GM18526 (cell line): ENCODE results near the gene RTN4.

Source experiments
- POLR2A ChIP-seq: IDR thresholded peaks from 3 replicates; pipeline ENCODE4 v1.6.1; 2011; ENCODE audit not compliant: insufficient read length; ENCODE audit errors: extremely low read depth

Gene RTN4

DNA sequence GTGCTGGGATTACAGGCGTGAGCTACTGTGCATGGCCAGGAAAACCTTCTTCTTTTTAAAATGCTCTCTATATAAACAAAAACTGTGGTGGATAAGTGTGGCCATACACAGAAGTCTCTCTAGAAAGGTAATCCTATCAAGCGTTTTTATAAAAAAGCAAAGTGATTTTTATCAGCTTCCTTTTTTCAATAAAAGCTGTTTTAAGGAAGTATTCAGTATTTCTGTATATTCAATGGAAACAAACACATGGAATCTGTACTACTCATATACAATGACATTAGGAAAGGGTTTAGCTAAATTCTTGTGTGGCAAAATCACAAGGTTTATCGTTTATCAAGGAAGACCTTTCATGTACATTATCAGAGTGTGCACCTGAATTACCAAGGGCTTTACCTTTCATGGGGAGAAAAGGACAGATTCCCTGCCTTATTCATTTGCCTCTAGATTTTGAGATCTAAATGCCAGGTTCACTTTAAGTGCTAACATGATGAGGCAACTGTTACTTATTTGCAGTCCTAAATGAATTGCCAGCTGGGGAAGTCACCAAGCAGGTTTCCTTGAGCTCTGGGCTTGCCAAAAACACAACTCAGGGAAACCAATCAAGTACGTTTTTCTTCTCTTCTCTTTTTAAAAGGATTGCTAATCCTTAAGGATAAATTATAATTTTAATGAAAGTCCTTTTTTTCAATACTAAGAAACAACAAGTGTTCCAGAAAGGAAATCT lies 70.8 kb downstream of the RTN4 start:
- TF ChIP-seq POLR2A, result no peak

DNA sequence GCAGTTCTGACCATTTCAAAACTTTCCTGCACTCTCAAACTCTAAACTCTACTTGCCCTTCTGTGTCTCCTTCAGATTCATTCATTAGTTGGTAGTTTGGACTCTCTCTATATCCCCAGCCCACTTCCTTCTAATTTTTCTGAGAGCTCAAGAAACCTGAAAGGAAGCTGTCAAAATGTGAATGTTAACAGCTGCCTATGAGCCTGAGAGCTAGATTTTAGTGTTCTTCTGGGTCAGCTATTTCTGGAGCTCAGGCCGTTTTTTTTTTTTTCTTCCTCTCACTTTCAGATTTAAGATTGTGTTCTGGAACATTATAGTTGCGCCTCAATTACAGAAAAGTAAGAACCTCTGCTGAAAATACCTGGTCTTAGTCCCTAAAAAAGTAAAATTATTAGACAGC lies 73.1 kb downstream of the RTN4 start:
- TF ChIP-seq POLR2A, result no peak

DNA sequence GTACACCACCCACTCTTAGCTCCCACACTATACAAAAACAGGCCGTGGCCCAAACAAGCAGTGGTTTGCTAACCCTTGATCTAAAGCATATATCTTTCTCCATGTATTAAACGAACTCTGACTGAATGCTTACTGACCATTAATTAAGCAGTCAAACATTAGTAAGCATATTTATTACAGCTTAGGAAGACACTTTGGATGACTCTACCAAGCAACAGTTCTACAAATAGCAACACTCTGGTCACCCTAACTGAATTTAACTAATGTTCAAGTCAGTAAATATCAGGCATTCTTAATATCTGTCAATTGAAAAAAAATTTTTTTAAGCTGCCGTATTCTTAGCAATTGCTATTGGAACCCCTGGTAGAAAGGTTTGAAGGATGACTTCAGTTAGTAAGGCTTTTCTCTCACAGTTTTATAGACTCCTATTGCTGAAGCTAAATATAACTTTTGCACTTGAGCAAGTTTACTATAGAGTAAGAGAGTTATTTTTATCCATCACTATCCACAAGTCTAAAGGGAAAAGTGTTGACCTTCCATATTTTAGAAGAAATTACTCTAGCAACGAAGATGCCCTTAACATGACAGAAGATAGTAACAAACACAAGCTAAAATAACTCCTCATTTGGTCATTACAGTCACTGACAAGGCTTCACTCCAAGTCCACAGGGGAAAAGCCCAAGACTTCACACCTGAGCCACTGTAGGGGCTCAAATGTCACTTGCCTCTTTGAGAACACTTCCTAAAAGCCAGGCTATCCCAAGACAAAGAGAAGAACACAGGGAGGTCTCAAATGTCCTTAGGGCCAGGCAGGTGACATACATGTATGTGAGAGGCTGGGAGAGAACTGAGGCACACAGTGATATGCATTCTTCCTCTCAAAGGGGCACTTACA lies 74.4 kb downstream of the RTN4 start:
- TF ChIP-seq POLR2A, result no peak

DNA sequence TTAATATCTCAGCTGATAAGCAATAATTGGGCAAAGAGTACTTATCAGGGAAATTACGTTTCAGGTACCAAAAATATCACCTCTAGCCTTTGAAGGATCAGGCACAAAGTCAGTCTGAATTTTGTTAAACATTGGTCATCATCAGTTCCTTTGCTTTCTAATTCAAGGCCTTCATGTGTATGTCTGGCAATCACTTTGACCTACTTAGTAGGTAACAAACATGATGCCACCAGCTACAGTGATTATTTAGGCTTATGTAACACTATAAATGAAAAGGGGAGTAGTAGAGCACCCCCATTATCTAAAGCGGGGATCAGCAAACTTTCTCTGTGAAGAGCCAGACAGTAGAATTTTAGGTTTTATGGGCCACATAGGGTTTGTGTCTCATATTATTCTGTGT lies 75.1 kb downstream of the RTN4 start:
- TF ChIP-seq POLR2A, result no peak

DNA sequence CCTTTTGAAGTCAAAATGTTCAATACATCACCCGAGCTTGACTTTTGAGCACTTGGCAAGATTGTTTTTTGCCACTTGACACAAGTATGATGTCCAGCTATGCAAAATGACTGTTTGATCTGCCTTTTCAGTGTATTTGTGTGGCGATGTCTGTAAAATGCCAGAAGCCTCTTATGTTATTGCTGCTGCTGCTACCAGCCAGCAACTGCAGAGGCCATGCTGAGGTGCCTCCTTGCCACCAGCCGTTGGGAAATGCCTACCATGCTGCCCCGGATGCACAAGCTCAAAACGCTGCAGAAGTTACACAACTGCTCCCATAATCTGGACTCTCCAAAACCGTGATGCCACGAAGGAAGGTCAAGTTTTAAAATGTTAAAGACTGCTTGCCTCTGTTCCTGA lies 80.3 kb downstream of the RTN4 start:
- no peak for TF ChIP-seq POLR2A

DNA sequence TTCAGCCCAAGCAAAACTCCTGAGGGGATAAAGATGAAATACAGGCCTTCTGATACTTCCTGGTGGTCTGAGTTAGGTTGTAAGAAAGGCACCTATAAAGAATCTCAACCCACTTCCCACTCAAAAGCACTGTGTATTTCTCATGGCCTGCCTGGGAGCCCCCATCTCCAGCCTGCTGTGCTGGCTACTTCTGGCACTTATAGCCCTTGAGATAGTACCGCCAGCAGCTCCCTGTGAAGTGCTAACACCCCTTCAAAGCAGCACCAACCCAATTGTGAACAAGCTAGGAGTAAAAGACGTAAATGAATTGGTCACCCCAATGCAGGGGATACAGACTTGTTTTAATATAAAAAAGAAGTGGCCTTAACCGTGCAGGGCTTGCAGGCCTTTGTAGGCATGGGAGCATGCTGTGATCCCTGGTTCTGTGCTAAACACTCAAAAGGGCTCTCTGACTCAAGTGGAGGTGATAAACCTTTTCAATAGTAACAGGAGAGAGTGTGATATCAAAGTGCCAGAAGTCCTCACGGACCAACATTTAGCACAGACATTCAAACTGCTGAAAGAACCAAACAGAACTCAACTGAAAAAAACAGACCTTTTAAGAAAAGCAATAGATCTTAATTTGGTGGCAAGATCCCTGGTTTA lies 80.8 kb downstream of the RTN4 start:
- no peak for TF ChIP-seq POLR2A

DNA sequence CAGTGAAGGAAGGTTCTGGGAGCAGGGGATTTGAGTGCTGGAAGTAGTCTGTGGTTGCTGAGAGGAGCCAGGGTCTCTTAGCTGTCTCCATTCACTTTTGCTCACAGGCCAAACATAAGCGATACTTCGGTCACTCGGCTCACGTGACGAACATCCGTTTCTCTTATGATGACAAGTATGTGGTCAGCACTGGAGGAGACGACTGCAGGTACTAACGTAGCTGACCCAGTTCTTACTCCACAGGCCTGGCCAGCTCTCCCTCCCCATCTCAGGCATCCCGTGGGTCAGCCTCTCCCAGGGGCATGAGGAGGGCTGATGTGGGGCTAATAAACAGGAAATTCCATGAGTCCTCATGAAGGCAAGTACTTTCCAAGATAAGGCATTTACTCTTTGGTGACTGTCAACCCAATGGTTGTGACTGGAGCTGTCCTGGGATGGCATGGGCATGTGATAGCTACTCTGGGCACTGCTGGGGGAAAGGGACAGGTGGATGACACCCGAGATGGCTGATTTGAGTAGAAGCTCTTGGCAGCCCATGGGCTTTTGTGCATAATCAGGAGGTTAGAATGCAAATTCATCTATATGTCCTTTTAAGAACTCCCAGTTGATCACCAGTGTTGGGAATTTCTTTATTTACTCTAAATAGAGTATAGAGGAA lies 81.6 kb downstream of the RTN4 start:
- TF ChIP-seq POLR2A, result no peak

DNA sequence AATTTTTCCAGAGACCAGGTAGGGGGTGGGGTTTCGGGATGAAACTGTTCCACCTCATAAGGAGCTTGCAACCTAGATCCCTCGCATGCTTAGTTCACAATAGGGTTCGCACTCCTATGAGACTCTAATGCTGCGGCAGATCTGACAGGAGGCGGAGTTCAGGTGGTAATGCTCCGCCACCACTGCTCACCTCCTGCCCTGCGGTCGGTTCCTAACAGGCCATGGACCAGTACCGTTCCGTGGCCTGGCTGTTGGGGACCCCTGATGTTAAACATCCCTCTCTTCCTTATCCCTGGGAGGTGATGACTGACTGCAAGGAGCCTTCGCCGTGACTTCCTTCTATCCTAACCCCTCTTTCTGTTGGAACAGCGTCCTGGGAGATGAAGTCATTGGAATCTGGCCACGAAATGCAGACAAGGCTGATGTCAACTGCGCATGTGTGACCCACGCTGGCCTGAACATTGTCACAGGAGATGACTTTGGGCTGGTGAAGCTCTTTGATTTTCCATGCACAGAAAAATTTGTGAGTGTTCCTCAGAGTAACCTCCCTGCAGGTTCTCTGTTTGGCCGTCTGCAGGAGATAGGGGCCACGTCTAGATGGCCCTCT lies 82.4 kb downstream of the RTN4 start:
- no peak for TF ChIP-seq POLR2A

DNA sequence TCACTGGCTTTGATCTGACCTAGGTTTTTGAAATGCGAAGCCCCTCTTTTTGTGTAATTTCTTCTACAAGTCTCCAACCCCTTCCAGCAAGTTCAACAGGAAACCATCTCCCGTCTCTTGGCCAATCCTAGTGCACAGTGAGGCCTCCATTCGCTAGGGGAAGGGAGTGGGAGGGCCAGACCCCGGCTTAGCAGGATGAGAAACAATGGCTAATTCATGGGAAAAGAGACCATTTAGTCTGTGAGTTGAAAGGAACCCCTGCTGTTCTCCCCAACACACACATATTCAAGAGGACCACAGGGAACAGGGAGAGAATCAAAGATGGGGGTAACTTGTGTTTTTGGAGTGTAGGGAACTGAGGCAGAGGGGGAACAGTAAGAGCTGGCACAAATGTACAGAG lies 83.0 kb downstream of the RTN4 start:
- TF ChIP-seq POLR2A, result no peak

DNA sequence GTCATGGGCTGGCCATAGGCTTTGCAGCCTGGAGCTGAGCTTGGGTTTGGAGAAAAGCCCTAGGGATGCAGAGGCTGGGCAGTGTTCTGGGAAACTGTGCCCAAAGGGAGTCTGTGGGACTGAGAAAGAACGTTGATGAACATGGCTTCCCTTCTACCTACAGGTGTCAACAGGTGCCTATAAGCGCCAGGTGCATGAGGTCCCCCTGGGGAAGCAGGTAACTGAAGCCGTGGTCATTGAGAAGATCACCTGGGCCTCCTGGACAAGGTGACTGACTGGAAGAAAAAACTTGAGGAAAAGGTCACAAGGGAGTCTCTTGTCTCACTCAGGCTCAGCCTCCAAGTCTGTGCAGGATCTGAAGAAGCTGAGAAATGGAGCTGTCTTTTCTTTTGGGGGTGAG lies 83.4 kb downstream of the RTN4 start:
- no peak for TF ChIP-seq POLR2A

DNA sequence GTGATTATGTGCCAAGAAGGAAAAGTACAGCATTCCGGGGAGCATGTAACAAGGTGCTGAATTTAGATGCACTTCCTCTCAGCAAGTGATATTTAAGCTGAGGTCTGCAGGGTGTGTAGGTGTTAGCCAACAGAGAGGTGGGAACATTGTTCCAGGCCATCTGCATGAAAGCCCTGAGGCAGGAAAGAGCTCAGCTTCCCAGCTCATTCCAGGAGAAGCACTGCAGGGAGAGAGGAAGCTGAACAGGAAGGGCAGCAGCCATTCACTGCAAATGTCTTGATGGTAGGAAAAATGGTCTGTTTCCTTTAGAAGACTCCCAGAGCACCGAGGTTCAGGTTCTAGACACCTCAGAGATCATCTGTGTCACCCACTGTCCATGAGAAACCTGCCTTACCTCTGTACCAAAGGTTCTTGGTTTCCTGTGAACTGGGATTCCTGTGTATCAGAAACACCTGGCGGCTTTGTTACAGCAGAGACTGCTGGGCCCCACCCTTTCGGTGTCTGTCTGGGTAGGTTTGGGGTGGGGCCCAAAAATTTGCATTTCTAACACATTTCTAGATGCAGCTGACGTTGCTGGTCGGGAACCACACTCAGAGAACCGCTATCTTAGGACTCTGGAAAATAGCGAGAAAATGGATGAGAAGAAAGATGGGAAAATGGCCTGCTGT lies 84.0 kb downstream of the RTN4 start:
- TF ChIP-seq POLR2A, result no peak

DNA sequence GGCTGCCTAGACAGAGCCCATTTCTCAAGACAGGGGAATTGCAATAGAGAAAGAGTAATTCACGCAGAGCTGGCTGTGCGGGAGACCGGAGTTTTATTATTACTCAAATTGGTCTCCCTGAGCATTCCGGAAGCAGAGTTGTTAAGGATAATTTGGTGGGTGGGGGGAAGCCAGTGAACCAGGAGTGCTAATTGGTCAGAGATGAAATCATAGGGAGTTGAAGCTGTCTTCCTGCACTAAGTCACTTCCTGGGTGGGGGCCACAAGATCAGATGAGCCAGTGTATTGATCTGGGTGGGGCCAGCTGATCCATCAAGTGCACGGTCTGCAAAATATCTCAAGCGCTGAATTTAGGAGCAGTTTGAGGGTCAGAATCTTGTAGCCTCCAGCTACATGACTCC lies 84.8 kb downstream of the RTN4 start:
- TF ChIP-seq POLR2A, result no peak

DNA sequence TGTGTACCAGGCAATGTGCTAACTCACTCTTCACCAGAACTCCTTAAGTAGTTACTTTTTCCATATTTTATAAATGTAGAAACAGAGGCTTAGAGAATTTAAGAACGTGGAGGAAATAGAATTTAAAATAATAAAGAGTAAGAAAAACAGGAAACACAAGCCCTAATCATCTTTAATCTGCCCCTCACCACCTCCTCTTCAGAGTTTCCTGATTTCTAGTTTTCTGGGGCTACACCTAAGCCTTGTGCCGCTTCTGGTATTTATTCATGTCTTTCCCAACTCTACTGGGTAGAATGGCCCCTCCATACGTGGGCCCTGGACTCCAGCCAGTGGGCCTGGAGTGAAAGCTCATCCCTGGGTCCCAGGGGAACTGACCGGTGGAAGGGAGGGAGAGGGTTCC lies 85.4 kb downstream of the RTN4 start:
- no peak for TF ChIP-seq POLR2A

DNA sequence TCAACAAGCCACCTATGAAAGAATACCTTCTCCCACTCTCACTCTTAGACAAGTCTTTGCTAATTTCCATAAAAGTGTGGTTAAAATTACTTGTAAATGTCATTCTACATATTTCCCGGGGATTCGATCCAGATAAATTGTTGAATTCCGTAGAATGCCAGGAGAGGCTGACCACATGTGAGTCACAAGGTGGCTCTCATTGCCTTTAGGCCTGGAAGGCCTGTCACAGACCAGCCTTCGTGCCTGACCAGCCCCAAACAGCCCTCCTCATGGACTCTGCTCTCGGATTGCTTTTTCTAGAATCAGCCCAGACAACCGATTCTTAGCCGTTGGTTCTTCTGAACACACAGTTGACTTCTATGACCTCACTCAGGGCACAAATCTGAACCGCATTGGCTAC lies 86.0 kb downstream of the RTN4 start:
- TF ChIP-seq POLR2A, result no peak

DNA sequence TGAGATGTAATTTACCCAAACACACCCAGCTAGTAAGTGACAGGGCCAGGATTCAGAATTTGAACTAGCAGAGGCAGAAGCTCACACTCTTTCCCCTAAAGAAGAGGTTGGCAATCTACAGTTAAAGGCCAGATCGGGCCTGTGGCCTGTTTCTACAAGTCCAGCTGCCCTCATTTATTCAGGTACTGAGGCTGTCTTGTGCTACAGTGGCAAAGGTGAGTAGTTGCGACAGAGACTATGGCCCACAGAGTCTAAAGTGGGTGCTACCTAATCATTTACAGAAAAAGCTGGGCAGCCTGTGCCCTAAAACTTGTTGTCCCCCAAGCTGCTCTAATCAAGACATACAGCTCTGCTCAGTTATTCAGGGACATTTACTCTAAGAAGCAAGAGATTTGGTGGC lies 86.8 kb downstream of the RTN4 start:
- no peak for TF ChIP-seq POLR2A
